Activated CD8-positive, alpha-beta T cell treated with anti-CD3 and anti-CD28 coated beads for 36 hours (primary cell): Measurements from ENCODE around the gene GNAL. TPM values are rescaled to one million over a fixed set of nuclear protein-coding genes. Genes with fewer than 3 reads are reported as not detected.
"Not testable (repeated sequence)": the region's sequence is repeated elsewhere in the genome, so short reads cannot be mapped to it uniquely, and the experiment has no call there.

Experiments used
- ATAC-seq: fragments of 200-7000 bp; cut with Tn5 transposase; one replicate; pipeline ENCODE4 v1.10.0; 2021; ENCODE audit warnings: mild to moderate bottlenecking, moderate library complexity
- CTCF ChIA-PET: fragments of 350-600 bp; sonication (Branson Sonifier 250); formaldehyde crosslinking; loops from one replicate; lab custom pipeline; 2021; ENCODE audit warnings: antibody characterized with exemption; lab: Charles Lee
- POLR2A ChIA-PET: fragments of 350-600 bp; sonication (Branson Sonifier 250); formaldehyde crosslinking; loops from one replicate; lab custom pipeline; 2021; ENCODE audit warnings: antibody characterized with exemption; lab: Charles Lee
- DNase-seq: peaks from one replicate; pipeline ENCODE4 v3.0.0-alpha.2; 2020
- H3K27ac Mint-ChIP-seq: one replicate; pipeline ENCODE4 v1.8.0; 2021; ENCODE audit warnings: mild to moderate bottlenecking, mixed read lengths
- H3K27me3 Mint-ChIP-seq: one replicate; pipeline ENCODE4 v1.8.0; 2021; ENCODE audit warnings: mixed read lengths
- H3K36me3 Mint-ChIP-seq: one replicate; pipeline ENCODE4 v1.8.0; 2021; ENCODE audit warnings: low read depth, mixed read lengths
- H3K4me1 Mint-ChIP-seq: one replicate; pipeline ENCODE4 v1.8.0; 2021; ENCODE audit warnings: low read depth, mixed read lengths
- H3K4me3 Mint-ChIP-seq: one replicate; pipeline ENCODE4 v1.8.0; 2021; ENCODE audit warnings: mild to moderate bottlenecking, moderate library complexity, mixed read lengths
- H3K9me3 Mint-ChIP-seq: one replicate; pipeline ENCODE4 v1.8.0; 2021; ENCODE audit warnings: mixed read lengths
- intact Hi-C: fragments of 100-400 bp; cut with micrococcal nuclease; formaldehyde crosslinking; loops from one replicate; pipeline ENCODE4 v1.10.0; 2022
- total RNA-seq, 2 experiments: library from RNA; stranded (reverse); gene quantifications; one replicate each; pipeline ENCODE4 v1.2.3, GENCODE V29; 2021
- TF ChIP-seq, protein P1 (sequence below): fragments of 200-600 bp; IDR thresholded peaks from one replicate; pipeline ENCODE4 v1.8.0; 2022; ENCODE audit warnings: antibody characterized with exemption, mild to moderate bottlenecking

Gene GNAL
- total RNA-seq, 2 experiments from 2014 or later, result 0.11 TPM; not detected in 1

DNA sequence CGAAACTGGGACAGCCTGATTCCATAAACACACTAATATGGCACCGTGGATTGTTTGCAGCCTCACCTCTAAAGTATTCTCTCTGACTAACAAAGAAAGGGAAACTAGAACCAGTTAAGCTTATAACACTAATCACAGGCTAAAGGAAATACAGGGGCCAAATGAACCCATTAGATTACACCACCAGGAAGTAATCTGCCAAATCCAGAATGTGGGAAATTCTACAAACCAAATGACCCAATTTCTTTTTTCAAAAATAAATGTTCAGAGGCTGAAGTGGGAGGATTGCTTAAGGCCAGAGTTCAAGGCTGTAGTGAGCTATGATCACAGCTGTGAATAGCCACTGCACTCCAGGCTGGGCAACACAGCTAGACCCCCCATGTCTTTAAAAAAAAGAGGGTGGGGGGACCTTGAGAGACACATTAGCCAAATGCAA lies 220.5 kb downstream of the GNAL start:
- DNase-seq (no peak), ATAC-seq (no peak)
- Mint-ChIP-seq H3K4me1 (peaks cover 16% of the 10 kb centered on the region), H3K9me3 (no peaks in the 10 kb centered on the region), H3K4me3 (peak overlapping the region; percentile 78), H3K36me3 (peaks cover 5% of the 10 kb centered on the region), H3K27ac (no peak overlapping the region), H3K27me3 (no peaks in the 10 kb centered on the region)
- POLR2A ChIA-PET, result interaction anchor here (1.7 kb wide), 1 partner anchor 71 kb away, joined by 7 read pairs; the partner anchor contains the start of gene IMPA2
- CTCF ChIA-PET, result interaction anchor here (1.0 kb wide), 1 partner anchor 29 kb away, joined by 3 read pairs; no protein-coding TSS in a partner anchor
- intact Hi-C loops, result loop anchor here (2.0 kb wide), 1 partner anchor 59 kb away; the partner anchor contains the start of gene CHMP1B
- TF ChIP-seq, protein P1, sequence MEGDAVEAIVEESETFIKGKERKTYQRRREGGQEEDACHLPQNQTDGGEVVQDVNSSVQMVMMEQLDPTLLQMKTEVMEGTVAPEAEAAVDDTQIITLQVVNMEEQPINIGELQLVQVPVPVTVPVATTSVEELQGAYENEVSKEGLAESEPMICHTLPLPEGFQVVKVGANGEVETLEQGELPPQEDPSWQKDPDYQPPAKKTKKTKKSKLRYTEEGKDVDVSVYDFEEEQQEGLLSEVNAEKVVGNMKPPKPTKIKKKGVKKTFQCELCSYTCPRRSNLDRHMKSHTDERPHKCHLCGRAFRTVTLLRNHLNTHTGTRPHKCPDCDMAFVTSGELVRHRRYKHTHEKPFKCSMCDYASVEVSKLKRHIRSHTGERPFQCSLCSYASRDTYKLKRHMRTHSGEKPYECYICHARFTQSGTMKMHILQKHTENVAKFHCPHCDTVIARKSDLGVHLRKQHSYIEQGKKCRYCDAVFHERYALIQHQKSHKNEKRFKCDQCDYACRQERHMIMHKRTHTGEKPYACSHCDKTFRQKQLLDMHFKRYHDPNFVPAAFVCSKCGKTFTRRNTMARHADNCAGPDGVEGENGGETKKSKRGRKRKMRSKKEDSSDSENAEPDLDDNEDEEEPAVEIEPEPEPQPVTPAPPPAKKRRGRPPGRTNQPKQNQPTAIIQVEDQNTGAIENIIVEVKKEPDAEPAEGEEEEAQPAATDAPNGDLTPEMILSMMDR, result no peak

DNA sequence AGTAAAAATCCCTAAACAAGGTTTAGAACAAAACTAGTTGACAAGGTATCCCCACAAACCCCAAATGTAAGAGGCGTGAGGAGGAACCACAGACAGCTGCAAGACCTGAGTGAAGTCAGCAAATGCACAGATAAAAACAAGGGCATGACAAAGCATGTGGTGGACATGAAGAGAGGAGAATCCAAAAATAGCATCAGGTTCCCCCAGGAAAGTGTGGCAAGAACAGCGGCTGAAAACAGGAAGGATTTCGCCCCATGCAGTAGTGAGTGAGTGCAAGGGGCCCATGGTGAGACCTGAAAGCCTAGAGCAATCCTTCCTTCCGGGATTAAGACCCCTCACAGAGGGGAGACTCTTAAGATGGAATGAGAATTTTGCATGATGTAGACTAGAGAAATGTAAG lies 227.8 kb downstream of the GNAL start:
- DNase-seq, intact Hi-C loops, H3K27ac Mint-ChIP-seq, H3K4me1 Mint-ChIP-seq, CTCF ChIA-PET, ATAC-seq, H3K9me3 Mint-ChIP-seq, H3K36me3 Mint-ChIP-seq, H3K27me3 Mint-ChIP-seq, H3K4me3 Mint-ChIP-seq, POLR2A ChIA-PET: not testable (repeated sequence)

DNA sequence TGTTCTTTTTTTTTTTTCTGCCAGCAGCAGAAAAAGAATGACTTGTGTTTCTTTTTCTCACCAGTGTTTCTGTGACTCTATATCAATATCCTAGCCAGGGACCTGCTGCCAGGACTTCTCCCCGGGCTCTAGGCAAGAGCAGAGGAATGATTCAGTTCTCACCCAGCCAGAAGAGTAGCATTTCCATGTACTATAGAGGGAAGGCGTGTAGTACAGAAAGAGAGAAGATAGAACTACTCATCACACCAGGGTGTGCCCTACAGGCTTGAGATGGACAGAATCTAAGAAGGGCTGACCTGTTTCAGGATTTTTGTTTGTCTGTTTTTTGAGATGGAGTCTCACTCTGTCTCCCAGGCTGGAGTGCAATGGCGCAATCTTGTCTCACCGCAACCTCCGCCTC lies 230.5 kb downstream of the GNAL start:
- DNase-seq, intact Hi-C loops, POLR2A ChIA-PET, H3K27ac Mint-ChIP-seq, H3K27me3 Mint-ChIP-seq, H3K9me3 Mint-ChIP-seq, CTCF ChIA-PET, ATAC-seq, H3K4me3 Mint-ChIP-seq, H3K4me1 Mint-ChIP-seq, H3K36me3 Mint-ChIP-seq: not testable (repeated sequence)

DNA sequence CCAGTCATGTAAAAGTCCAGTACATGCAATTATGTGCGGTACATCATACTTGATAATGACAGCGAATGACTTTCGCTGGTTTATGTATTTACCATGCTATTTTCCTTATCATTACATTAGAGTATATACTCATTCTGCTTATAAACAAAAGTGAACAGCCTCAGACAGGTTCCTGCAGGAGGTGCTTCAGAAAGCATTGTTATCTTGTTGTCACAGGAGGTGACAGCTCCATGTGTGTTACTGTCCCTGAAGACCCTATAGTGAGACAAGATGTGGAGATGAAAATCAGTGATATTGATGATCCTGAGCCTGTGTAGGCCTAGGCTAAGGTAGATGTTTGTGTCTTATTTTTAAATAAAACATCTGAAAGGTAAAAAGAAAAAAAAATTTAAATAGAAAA lies 234.4 kb downstream of the GNAL start:
- intact Hi-C loops, result no loop called here
- POLR2A ChIA-PET, result no interaction called here
- peaks cover 3% of the 10 kb centered on the region for H3K4me1 Mint-ChIP-seq

DNA sequence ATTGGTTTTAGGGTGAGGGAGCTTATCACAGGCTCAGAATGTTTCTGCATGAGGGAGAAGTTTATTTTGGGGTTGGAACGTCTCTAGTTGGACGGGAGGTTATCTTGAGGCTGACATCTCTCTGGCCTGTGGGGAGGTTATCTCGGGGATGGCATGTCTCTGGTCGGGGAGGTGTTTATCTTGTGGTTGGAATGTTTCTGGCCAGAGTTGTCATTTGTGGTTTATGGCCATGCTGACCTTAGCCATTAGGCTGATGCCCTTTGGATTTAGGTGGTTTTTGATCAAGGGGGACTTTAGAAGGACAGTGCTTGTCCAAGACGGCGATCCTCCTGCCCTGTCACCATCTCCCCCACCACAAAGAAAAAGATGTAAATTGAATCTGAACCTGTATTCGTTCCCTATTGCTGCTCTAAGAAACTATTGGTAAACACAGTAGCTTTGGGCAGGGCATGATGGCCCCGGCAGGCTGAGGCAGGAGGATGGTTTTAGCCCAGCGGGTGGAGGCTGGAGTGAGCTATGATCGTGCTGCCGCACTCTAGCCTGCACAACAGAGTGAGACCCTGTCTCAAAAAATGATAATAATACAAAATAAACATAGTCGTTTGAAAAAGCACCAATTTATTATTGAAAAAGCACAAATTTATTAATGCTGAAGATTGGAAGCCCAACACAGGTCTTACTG lies 236.9 kb downstream of the GNAL start:
- H3K27me3 Mint-ChIP-seq, result peaks cover 2% of the 10 kb centered on the region

More for the DNA sequence above, 234.4 kb downstream of the GNAL start:
- Mint-ChIP-seq H3K4me3 (no peak overlapping the region), H3K9me3 (no peaks in the 10 kb centered on the region), H3K27me3 (peaks cover 2% of the 10 kb centered on the region), H3K27ac (no peak overlapping the region), H3K36me3 (no peaks in the 10 kb centered on the region)
- ATAC-seq, result no peak
- CTCF ChIA-PET, result interaction anchor here (1.5 kb wide), 1 partner anchor 14 kb away, joined by 11 read pairs; no protein-coding TSS in a partner anchor
- no peak for DNase-seq
- TF ChIP-seq, protein P1, result no peak

More for the DNA sequence above, 236.9 kb downstream of the GNAL start:
- ChIA-PET CTCF (interaction anchor here (1.1 to 3.6 kb wide), 2 partner anchors 12 to 113 kb away, joined by 6 to 12 read pairs; no protein-coding TSS in a partner anchor), POLR2A (no interaction called here)
- ATAC-seq (no peak), DNase-seq (no peak)
- Mint-ChIP-seq H3K9me3 (no peaks in the 10 kb centered on the region), H3K36me3 (no peaks in the 10 kb centered on the region), H3K27ac (no peak overlapping the region), H3K4me3 (no peak overlapping the region), H3K4me1 (peaks cover 3% of the 10 kb centered on the region)
- intact Hi-C loops, result no loop called here
- TF ChIP-seq, protein P1, result no peak
